Stimulated activated CD4-positive, alpha-beta T cell treated with anti-CD3 and anti-CD28 coated beads, Interleukin-12 subunit alpha, Interleukin-12 subunit beta, amount 100 ng/mL, for 4 hours (primary cell): ENCODE measurements around the gene CYP27B1.

Experiments
- DNase-seq: peaks from one replicate; pipeline ENCODE4 v3.0.0-alpha.2; 2020

The CYP27B1 gene, protein sequence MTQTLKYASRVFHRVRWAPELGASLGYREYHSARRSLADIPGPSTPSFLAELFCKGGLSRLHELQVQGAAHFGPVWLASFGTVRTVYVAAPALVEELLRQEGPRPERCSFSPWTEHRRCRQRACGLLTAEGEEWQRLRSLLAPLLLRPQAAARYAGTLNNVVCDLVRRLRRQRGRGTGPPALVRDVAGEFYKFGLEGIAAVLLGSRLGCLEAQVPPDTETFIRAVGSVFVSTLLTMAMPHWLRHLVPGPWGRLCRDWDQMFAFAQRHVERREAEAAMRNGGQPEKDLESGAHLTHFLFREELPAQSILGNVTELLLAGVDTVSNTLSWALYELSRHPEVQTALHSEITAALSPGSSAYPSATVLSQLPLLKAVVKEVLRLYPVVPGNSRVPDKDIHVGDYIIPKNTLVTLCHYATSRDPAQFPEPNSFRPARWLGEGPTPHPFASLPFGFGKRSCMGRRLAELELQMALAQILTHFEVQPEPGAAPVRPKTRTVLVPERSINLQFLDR

DNA sequence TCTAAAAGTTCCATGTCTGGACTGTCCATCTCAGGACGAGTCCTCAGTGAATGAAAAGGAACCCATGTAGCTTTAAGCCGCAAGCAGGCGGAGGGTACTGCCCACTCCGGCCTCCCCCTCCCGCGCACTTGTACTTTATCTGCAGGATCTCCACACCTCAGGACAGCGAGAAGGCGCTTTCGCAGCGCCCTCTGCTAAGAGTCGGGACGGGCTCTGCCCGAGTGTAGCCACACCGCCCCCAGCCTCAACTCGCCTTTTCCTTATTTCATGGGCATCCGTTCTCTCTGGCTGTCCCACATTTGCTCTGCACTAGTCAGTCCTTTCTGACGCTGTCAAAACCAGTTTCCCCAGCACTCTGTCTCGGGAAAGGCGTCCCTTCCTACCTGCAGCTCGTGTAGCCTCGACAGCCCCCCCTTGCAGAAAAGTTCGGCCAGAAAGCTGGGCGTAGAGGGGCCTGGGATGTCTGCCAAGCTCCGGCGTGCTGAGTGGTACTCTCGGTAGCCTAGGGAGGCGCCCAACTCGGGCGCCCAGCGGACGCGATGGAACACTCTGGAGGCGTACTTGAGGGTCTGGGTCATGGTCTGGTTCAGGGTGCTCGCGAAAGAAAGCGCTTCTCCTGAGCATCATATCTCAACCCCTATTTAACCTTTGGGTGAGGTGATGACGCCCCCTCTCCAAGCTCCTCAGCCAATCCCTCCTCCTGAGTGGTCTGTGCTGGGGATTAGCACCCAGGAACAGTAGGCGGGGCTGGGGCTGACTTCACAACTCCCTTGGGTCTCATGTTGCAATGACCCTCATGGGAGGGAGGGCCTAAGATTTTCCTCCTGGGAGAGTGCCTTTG, at the start of gene CYP27B1:
TSS of gene CYP27B1 (minus strand) at position 615 of the 841 bp plus-strand sequence. CDS start at position 578, 37 bp downstream.
- DNase-seq = no peak

GRCh38 chr12:57816001-57816854, 49.4 kb upstream of the CYP27B1 start:
- DNase-seq = no peak

DNA sequence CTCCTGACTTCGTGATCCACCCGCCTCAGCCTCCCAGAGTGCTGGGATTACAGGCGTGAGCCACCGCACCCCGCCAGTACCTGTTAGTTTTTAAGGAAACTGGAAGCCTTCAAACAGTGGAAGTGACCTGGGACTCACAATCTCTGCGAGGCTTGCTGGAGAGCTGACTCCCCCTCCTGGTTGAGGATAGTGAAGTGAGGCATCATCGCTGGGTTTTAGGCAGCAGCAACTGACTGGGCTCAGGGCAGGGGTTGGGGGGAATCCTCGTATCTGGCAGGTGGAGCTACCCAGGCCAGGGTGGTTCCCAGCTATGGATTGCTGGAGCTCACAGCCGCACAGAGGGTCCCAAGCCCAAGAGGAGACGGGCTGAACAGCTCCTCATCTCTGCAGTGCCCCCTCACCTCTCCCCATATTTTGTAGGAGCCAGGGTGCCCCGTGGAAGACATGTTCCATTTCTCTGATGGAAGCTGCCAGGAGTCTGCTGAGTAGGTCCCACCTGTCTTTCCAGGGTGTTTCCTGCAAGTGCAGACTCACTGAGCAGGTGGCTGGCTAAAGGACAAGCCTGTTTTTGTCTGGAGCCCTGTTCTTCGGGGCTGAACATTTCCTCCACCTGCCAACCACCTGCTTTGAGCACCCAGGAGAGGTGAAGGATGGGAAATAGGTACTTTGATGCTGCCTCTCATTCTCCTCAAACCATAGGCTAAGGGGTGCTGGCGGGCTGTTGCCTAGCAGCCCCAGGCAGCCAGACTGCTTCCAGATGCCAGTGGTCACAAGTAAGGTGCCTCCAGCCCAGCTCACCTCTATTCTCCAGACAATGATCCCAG, 48.5 kb upstream of the CYP27B1 start:
- no peak for DNase-seq

DNA sequence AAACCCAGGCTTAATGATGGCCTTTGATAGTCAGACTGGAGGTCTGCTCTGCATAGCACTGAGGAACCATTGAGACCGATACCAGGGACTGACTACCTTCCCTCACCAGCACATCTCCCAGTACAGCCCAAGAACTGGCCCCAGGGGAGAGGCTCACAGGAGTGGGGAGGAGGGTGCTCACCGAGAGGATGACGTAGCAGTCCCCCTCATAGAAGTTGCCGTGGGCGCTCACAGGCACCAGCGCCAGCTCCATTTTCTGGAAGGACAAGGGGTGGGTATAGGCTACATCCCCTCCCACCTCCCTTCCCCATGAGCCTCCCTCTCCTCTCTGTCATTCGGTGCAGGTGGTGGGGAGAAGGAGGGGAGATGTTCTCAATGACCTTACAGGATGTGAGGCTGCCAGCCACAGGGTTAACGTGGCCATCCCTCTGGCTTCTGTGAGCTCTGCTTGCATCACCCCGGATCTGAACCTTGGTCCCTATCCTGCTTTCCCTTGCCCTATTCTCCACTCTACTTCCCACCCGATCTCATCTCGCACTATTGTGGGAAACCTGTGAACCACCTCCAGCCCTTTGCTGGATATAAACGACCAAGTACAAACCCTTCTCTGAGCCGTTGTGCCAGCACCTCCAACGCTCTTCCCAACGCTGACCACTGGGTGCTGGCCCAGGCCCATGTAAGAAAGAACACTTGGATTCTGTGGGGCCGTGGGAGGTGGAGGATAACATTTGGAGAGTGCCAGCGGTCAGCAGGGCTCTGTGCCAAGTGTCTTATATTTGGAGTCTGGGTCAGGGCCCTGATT, 47.3 kb upstream of the CYP27B1 start:
- DNase-seq = no peak

DNA sequence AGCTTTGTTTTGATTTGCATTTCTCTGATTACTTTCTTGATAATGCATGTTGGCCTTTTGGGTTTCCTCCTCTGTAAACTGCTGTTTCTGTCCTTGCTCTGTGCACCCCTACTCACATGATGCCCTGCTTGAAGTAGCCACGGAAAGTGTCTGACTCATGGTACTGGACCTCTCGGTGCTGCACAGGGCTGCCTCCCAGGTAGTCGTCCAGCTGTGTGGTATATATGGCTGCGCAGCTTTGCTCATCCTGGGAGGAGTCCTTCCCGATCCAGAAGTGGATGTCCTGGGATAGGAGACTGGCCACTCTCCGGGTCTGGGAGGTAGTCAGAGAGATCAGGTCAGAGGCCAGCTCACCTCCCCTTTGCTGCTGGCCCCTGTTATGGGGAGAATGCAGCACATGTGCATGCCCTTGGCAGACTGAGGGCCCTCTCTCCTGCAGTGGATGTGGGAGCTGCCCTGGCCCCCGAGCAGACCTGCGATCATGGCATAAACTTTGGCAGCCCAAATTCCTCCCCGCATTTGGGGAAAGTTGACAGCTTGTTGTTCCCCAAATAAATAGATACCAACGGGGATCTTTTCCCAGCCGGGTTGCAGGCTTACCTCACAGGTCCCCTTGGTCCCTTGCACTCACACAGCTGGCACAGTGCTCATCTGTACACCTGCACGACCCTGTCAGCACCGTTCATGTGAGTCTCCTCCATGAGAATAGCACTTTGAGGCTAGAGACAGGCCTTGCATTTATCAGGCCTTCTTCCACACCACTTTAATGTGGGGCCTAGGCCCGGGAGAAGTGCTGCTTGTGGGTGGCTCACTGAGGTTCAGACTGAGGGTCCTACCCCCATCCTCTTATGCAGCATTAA, 46.5 kb upstream of the CYP27B1 start:
- no peak for DNase-seq

GRCh38 chr12:57811028-57811755, 44.3 kb upstream of the CYP27B1 start:
- no peak for DNase-seq

DNA sequence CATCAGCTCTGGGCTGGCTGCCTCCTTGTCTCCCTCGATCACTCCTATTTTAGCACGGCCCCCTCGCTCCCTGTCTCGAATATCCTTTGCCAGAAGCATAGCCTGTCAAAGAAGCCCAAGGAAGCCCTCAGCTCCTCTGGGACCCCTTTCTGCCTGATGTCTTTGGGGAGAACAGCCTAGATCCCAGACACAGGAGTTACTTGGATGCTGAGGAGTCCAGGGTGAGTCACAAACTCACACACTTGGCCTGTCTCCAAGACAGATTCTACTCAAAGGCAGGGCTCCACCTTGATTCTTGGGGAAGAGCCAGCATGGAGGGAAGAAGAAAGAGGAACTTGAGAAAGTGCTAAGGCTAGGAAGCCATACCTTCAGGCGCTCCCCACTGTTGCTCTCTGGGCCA, 43.6 kb upstream of the CYP27B1 start:
- DNase-seq = no peak

DNA sequence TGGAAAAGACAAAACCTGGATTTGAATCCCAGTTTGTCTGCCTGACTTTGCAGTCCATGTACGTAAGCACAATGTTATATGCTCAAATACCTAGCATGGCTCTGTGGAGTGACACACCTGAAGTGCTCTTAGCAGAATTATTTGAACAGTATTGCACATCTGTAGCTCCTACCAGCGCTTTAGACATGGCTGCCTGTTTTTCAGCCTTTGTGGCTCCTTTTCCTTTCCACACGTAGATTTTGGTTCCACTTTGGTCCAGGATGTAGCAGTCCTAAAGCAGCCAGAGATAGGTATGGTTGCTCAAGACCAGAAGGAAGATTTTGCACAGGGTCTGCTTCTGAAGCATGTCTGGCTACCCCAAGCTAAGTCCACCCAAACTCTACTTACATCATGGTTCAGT, 42.5 kb upstream of the CYP27B1 start:
- DNase-seq = no peak

DNA sequence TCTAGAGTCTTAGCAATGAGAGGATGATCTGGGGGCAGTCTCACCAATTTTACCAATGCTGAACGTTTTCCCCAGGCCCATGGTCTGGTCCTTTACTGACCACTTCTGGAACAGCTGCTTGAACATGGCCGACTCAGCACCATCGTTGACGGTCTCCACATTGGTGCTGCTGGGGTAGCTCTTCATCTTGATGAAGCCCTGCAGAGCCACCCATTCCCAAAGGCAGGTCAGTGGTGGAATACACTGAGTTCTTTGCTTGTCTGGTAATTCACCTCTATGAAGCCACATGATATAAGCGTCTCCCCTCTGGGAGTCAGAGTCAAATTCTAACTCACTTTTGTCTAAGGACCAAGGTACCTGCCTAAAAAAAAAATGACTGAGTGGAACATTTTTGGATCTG, 41.5 kb upstream of the CYP27B1 start:
- DNase-seq = no peak

GRCh38 chr12:57807285-57807684, 40.4 kb upstream of the CYP27B1 start:
- DNase-seq = no peak

DNA sequence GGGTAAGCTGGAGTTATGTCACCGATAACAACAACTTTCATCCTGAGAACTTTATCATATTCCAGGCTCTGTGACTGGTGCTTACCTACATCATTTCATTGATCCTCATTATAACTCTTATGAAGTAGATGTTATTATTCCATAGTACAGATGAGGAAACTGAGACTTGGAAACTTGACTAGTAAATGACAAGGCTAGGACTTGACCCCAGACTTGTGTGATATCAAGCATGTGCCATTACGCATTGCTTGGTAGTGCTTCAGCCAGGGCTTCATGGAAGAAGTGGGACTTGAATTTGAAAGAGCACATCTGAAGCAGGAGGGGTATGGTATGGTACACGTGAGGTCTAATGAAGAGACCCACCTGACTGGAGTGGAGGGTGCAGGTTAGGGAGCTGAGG, 39.8 kb upstream of the CYP27B1 start:
- no peak for DNase-seq

GRCh38 chr12:57803319-57803893, 36.5 kb upstream of the CYP27B1 start:
- peak; percentile 16 for DNase-seq

DNA sequence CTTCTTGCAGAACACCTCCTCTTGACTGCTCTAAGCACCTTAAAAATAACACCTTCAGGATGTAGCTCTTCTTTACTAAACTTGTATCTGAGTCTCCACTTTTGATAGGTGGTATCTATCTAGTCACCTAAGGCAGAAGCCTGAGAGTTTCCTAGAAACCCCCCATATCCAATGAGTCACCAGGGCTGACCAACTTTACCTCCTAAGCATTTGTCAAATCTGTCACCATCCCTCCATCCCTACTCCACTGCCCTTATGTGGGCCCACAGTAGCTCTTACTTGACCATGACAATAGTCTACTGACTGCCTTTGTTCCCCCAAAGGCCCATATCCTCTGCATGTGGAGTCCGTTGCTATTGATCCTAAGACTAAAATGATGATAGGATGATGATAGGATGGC, 35.7 kb upstream of the CYP27B1 start:
- no peak for DNase-seq

DNA sequence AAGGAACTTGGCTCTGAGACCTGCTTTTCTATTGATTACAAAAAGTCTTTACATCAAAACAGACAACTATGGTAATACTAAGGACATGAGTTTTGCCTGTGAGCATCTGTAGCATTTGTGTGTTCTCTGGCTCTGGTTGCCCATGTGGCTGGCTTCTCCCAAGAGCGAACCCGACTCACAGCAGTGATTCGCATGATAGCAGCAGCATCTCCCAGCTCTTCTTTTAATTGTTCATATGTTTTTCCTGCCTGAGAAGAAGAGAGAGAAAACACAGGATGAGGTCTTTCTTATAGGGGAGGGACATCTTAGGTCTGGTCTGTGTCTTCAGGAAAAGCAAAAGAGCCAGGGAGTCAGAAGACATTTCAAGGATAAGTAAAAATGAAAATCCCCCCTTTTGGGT, 34.1 kb upstream of the CYP27B1 start:
- DNase-seq = no peak

DNA sequence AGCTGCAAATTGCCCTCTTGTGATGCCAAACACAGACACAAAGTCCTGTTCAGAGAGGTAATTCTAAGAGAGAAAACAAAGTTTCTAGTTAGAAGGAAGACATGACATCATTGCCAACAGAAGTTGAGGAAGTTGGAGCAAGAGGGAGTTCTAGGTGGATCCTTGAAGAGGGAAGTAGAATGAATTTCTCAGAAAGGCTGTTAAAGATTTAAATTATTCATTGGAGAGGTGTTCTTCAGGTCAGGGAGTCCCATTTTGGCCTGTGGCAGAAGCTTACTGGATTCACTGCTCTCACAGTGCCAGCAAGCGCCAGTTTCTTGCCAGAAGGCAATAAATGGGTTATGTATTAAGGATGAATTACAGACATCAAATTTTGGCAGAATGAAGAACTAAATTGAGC, 31.1 kb upstream of the CYP27B1 start:
- DNase-seq = no peak

DNA sequence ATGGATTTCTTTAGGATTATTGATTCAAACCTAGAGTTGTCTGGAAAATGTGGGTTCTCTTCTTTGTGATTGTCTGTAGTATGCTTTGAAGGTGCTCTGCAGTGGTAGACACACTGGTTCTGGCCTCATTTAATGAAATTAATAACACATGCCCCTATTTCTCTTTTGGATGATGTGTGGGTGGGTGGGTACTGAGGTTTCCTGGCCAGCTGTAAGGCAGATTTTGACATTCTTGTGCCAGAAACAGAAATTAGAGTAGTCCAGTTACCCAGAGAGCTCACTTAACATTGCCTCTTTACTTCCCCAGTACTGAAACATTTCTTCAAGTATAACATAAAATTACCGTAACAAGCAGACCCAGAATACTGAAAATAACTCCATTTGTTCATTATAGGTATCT, 30.1 kb upstream of the CYP27B1 start:
- no peak for DNase-seq

GRCh38 chr12:57795354-57795753, 28.5 kb upstream of the CYP27B1 start:
- DNase-seq = no peak

DNA sequence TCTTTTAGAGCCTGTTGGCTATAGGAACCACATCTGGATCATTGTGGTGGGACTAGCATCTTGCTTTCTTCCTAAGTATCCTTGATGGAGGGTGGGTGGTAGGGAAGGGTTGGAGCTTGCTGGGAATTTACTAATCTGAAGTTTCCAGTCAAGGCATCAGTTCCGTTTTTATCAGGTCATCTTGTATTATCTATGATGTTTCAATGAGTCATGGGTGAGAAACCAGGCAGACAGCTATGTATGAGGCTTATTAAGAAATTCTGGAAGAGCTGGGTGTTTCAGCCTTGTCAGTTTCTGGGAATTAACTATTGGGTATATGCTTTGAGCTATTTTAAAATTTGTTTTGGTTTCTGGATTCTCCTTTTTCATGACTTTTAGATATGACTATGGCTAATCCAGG, 27.0 kb upstream of the CYP27B1 start:
- DNase-seq = no peak

DNA sequence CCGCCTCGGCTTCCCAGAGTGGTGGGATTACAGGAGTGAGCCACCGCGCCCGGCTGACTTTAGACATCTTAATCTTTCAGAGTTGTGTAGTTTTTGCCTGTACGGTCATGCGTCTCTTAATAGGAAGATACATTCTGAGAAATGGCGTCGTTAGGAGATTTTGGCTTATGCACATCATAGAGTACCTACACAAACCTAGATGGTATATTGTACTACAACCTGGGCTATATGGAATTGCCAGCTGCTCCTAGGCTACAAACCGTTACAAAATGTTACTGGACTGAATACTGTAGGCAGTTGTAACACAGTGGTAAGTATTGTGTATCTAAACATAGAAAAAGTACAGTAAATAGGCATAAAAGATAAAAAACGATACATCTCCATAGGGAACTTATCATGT, 17.0 kb upstream of the CYP27B1 start:
- no peak for DNase-seq
